HG03108 (cell line): ENCODE measurements around the gene NRM.
"Not testable (repeated sequence)": the region's sequence is repeated elsewhere in the genome, so short reads cannot be mapped to it uniquely, and the experiment has no call there.

Source experiments
- ATAC-seq: cut with Tn5 transposase; IDR thresholded peaks from one replicate; pipeline ENCODE4 v1.9.1; 2021; ENCODE audit warnings: moderate library complexity; ENCODE audit not compliant: unreplicated experiment

NRM gene, protein sequence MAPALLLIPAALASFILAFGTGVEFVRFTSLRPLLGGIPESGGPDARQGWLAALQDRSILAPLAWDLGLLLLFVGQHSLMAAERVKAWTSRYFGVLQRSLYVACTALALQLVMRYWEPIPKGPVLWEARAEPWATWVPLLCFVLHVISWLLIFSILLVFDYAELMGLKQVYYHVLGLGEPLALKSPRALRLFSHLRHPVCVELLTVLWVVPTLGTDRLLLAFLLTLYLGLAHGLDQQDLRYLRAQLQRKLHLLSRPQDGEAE

DNA sequence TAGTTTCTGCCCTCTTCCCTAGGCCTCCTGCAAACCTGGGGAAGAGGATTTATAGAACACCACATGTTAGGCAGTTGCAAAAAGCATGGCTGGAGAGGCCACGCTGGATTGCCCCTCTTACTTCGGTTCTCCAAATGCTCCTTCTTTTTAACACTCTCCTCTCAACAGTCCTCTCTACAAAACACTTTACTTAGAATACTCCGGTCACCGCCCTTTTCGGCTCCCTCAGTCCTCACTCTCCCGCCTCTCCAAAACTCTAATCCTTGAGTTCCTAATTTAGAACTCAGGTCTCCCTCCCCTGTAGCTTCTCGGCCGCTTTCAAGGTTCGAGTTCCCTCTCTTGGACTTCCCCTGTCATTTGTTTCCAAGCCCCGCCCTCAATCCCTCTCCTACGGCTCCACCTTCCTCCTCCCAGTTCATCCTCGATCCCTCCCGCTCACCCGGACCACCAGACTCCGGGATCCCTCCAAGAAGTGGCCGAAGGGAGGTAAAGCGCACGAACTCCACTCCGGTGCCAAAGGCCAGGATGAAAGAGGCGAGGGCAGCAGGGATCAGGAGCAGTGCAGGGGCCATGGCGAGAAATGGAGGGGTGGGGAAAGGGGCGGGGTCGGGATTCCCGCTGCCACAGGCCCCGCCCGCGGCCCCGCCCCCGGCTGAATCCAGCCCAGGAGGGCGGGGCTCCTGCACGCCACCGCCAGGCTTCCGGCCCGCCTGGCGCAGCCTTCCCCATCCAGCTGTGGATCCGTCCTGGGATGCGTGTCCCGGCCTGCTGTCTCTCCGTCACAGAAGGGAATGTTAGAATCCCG, at the start of gene NRM:
TSS of gene NRM (minus strand) at position 582 of the 805 bp plus-strand sequence. CDS start at position 572, 10 bp downstream.
- ATAC-seq = peak; percentile 26

DNA sequence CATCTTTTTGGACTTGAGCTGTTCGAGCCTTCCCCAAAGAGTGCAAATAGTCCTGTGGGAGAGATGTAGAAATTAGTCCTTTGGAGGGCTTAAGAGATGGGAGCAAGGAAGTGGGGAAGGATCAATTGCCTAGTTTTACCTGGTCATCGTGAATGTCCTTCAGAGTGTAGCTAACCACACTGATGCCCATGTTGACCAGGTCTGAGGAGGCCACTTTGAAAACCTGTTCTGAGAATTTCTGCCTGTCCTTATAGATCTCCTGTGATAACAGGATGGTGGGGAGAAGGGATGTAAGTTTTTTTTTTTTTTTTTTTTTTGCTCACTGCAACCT, 49.7 kb upstream of the NRM start:
- ATAC-seq = no peak

DNA sequence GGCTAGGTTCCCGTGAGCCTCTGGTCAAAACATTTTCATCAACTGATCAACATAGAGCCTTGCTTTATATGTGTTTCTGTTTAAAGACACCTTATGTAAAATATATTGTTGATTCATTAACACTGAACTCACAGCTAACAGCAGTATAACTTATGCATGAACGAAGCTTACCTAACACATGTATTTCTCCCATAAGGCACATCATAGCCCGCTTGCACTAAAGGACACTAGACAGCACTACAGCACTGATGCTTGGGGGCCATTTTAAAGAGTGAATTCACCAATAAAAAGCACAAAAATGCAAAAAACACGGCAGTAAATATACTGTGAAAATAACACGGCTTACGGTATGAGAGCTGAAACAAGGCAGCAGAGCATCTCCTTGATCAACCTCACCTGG, 47.7 kb upstream of the NRM start:
- no peak for ATAC-seq

DNA sequence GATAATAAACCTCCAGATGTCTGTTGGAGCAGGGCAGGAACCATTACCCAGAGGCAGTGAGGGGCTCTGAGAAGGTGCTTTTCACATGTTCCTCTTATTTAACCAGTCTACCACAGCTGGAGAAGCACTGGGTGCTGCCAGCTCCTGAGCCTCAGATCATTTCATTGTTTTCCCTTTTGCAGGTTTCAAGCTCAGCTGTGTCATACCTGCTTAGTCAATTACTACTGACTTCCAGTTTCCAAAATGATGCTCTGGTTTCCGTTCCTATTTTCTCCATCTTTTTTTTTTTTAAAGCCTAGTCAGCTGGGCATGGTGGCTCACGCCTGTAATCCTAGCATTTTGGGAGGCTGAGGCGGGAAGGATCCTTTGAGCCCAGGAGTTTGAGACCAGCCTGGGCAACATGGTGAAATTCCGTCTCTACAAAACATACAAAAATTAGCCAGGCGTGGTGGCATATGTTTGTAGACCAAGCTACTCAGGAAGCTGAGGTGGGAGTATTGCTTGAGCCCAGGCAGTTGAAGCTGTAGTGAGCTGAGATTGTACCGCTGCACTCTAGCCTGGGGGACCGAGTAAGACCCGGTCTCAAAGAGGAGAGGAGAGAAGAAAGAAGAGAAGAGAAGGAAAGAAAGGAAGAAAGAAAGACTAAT, 45.0 kb upstream of the NRM start:
- ATAC-seq = no peak

DNA sequence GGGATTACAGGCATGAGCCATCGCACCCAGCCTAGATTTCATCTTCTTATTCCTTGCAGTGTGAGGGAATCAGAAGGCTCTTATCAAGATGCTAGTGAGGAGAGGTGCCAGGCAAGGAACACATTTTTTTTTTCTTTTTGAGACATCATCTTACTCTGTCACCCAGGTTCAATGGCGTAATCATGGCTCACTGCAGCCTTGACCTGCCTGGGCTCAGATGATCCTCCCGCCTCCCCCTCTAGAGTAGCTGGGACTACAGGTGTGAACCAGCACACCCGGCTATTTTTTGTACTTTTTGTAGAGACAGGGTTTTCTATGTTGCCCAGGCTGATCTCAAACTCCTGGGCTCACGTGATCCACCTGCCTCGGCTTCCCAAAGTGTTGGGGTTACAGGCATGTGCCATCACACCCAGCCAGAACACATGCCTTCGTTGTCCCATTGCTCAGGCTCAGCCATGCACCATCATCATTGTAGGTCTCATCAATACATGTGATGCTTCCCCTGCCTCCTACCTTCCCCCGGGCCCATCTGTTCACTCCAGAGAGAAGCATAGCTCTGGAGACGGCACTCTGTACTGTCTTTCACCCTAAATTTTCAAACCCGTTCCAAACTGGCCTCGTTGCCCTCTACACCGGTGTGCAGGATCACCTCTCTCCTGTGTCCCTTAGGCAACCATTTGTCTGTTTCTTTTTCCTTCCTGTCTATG, 41.6 kb upstream of the NRM start:
- ATAC-seq = no peak

DNA sequence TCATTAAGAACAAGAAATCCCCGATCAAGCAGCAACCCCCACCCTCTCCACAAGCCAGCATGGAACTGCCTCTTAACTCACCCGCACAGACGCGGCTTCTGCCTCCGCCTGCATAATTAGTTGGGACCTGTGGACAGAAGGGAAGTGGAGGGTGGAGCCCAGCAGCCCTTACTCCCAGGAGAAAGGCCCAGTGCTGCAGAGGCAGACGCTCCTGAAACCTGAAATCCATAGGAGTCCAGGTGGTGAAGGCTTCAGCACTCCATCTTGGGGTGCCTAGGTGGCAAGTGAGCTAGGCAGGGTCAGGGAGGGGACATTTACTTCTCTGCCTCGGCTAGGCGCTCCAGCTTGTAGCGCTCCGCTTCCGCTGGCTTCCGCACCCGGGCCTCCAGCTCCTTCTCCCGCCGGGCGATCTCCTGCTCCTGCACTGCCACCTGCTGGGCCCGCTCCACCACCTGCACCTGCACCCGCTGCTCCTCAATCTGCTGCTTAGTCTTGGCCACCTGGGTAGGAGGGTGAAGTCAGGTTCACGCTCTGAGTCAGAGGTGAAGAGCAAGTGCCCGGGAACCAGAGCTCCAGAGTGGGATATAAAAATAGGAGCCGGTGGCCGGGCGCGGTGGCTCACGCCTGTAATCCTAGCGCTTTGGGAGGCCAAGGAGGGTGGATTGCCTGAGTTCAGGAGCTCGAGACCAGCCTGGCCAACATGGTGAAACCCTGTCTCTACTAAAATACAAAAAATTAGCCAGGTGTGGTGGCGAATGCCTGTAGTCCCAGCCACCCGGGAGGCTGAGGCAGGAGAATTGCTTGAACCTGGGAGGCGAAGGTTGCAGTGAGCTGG, 40.0 kb upstream of the NRM start:
- no peak for ATAC-seq

DNA sequence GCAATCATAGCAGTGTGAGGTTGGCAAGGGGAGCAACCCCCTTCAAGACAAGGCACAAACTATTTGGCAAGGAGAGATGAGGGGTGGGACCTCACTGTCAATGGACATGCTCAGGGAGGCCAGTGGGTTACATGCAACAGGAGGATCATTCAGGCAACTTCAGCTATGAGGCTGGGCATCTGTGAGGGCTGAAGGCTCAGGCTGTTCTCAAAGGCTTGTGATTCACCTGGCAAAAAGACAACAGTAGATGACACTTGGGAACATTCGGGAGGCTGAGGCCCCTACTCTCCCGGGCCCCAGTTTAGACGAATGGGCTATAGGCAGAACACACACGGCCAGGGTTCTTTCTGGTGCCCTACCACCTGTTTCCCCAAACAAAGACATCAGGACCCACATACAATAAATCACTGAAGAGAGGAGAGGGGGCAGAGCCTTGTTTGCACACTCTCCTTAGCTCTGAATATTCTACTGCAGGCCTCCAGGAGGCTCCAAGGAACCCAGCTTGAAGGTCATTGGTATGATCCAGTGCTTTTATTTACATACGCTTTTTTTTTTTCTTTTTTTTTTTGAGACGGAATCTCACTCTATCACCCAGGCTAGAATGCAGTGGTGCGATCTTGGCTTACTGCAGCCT, 37.3 kb upstream of the NRM start:
- no peak for ATAC-seq

DNA sequence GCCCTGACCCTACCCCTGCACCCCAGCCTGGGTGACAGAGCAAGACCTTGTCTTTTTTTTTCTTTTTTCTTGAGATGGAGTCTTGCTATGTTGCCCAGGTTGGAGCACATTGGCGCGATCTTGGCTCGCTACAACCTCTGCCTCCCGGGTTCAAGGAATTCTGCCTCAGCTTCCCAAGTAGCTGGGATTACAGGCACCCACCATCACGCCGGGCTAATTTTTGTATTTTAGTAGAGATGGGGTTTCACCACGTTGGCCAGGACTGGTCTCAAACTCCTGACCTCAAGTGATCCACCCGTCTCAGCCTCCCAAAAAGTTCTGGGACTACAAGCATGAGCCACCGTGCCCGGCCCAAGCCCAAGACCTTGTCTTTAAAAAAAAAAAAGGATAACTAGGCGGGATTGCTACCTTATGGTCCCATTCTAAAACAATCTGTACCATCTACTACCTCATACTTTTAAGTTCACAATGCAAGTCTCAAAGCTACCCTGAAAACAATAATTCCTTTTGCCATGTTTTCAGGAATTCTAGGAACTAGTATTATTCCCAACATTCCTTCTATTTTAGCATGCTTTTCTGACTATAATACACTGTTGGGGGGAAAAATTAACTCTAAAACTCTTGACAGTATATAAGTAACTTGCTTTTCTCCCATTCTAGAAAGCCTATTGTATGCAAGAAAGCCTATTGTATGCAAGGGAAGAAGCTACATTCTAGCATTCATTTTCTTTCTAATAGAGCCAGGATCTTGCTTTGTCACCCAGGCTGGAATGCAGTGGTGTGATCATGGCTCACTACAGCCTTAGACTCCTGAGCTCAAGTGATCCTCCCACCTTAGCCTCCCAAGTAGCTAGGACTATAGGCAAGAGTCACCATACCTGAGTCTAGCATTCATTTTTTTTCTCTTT, 36.0 kb upstream of the NRM start:
- ATAC-seq = no peak

DNA sequence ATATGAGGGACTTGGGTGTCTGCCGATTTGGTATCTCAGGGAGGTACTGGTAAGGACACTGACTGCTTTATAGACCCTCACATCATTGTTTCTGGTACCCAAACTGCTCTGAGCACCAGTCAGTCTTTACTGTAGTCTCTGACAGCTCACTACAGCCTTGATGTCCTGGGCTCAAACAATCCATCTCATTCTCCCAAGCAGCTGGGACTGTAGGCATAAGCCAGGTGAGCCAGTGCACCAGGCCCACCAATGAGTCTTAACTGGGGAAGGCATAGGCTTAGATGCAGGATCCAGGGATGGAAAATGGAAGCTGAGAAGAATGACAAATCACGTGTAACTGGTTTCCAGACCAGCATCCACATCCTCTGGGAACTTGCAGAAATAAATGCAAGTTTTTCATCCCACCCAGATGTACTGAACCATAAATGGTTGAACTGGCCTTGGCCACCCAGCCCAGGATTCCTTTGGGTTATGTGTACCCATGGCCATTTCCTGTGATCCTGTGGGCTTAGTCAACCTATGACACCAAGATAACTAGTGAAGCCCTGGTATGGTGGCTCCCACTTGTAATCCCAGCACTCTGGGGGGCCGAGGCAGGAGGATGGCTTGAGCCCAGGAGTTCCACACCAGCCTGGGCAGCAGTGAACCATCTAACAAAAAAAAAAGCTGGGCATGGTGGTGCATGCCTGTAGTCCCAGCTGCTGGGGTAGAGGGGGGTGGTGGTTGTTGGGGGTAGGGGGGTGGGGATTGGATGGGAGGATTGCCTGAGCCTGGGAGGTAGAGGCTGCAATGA, 35.1 kb upstream of the NRM start:
- ATAC-seq = no peak

DNA sequence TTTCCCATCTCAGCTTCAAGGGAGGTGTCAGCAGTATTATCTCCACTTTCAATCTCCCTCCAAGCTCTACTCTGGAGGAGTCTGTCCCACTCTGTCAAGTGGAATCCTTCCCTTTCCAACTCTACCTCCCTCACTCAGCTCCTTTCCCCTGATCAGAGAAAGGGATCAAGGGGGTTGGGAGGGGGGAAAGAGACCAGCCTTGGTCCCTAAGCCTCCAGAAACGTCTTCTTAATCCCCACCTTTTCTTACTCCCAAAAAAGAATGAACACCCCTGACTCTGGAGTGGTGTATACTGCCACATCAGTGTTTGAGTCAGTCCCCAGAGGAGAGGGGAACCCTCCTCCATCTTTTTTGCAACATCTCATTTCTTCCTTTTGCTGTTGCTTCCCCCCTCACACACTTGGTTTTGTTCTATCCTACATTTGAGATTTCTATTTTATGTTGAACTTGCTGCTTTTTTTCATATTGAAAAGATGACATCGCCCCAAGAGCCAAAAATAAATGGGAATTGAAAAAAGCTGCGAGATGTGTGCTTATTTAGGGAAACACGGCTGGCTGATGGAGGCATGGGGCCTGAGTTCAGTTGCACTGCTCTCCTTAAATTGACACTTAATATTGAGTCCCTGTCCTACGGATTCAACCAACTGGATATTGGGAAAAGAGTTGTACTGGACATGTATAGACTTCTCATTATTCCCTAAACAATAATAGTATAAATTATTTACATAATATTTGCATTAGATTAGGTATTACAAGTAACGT, 34.3 kb upstream of the NRM start:
- ATAC-seq = no peak

DNA sequence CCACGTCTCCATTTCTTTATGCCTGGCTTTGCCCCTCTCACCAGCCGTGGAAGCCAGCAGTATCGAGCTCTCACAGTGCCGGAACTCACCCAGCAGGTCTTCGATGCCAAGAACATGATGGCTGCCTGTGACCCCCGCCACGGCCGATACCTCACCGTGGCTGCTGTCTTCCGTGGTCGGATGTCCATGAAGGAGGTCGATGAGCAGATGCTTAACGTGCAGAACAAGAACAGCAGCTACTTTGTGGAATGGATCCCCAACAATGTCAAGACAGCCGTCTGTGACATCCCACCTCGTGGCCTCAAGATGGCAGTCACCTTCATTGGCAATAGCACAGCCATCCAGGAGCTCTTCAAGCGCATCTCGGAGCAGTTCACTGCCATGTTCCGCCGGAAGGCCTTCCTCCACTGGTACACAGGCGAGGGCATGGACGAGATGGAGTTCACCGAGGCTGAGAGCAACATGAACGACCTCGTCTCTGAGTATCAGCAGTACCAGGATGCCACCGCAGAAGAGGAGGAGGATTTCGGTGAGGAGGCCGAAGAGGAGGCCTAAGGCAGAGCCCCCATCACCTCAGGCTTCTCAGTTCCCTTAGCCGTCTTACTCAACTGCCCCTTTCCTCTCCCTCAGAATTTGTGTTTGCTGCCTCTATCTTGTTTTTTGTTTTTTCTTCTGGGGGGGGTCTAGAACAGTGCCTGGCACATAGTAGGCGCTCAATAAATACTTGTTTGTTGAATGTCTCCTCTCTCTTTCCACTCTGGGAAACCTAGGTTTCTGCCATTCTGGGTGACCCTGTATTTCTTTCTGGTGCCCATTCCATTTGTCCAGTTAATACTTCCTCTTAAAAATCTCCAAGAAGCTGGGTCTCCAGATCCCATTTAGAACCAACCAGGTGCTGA, 33.3 kb upstream of the NRM start:
- not testable (repeated sequence) for ATAC-seq

DNA sequence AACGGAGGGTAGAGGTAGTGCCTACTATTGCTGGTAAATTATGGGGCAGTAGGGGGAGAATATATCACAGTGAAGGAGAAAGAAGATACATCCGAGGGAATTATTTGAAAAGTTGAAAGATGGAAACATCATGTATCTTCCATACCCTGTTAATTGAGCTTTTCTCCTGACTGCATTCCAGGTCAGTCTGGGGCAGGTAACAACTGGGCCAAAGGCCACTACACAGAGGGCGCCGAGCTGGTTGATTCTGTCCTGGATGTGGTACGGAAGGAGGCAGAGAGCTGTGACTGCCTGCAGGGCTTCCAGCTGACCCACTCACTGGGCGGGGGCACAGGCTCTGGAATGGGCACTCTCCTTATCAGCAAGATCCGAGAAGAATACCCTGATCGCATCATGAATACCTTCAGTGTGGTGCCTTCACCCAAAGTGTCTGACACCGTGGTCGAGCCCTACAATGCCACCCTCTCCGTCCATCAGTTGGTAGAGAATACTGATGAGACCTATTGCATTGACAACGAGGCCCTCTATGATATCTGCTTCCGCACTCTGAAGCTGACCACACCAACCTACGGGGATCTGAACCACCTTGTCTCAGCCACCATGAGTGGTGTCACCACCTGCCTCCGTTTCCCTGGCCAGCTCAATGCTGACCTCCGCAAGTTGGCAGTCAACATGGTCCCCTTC, 32.5 kb upstream of the NRM start:
- ATAC-seq = not testable (repeated sequence)

DNA sequence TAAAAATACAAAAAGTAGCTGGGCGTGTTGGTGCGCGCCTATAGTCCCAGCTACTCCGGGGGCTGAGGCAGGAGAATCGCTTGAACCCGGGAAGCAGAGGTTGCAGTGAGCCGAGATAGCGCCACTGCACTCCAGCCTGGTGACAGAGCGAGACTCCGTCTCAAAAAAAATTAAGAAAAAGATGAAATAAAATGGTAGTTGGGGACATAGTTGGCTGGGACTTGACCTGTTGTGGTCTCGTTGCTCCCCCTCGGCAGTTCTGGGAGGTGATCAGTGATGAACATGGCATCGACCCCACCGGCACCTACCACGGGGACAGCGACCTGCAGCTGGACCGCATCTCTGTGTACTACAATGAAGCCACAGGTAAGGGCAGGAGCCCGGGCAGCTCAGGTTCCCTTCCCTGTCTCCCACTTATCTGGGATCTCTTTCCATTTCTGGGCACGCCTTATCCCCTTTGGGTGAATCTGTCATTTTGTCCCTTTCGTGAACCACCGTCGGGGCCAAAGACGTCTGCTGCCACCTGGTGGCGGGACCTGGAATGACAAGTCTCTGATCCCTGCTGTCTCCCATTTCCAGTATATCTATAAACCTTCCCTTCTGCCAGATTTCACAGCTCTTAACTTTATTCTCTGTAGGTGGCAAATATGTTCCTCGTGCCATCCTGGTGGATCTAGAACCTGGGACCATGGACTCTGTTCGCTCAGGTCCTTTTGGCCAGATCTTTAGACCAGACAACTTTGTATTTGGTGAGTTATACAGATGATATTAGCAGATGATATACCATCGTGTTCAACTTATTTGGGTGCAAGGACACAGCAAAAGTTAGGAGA, 31.7 kb upstream of the NRM start:
- no peak for ATAC-seq

DNA sequence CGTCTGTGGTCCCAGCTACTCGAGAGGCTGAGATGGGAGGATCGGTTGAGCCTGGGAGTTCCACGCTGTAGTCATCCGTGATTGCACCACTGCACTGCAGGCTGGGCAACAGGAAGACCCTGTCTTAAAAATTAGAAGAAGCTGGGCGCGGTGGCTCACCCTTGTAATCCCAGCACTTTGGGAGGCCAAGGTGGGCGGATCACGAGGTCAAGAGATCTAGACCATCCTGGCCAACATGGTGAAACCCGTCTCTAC, 31.2 kb upstream of the NRM start:
- not testable (repeated sequence) for ATAC-seq
